GM12892 (cell line): ENCODE data around the gene FAM50B.

Experiments
- DNase-seq: peaks from one replicate; pipeline ENCODE4 v3.0.0; 2011; ENCODE audit not compliant: insufficient read length
- FAIRE-seq: peaks from 2 replicates; lab custom pipeline; 2011; peaks lifted over from hg19 to GRCh38; lab: Jason Lieb, UNC
- POLR2A ChIP-seq: IDR thresholded peaks from 2 replicates; pipeline ENCODE4 v1.6.1; 2011; ENCODE audit warnings: low read depth, low read length, control low read depth
- POLR2AphosphoS5 ChIP-seq: IDR thresholded peaks from 2 replicates; pipeline ENCODE4 v1.6.1; 2011; ENCODE audit warnings: low read depth, low read length, control low read depth
- TAF1 ChIP-seq: IDR thresholded peaks from 2 replicates; pipeline ENCODE4 v1.6.1; 2011; ENCODE audit warnings: low read depth, mild to moderate bottlenecking, control low read depth, low read length, borderline replicate concordance

The FAM50B gene

DNA sequence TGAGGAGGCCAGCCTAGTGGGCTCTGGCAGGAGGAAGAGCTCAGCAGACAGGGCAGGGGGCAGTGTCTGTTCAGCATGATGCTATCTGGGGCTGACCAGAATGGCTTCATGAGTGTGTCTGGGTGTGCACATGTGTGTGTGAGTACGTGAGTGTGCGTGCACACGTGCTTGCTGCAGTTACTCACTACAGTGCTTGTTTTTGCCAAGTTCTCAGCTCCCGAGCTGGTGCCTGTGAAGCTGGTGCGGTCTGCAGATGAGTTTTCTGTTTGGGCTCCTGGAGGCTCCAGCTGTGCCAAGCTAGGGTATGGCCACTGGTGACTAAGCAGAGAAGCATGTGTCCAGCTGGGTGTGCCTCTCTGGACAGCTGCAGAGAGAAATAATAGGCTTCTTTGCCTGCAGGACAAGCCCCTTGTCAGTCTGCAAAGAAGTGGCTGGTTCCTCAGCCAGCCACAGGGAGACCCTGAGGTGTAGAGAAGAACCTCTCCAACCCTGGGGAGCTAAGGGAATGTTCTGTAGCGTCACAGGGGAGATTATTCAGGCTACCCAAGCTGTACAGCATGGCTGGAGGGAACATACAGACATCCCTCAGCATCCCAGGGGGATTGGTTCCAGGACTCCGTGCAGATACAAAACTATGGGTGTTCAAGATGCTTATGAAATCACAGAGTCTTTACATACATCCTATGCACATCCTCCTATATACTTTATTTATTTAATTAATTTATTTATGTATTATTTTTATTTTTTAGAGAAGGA, 40.2 kb upstream of the FAM50B start:
- no peak for TF ChIP-seq POLR2AphosphoS5
- no peak for TF ChIP-seq TAF1
- TF ChIP-seq POLR2A, result no peak
- no peak for FAIRE-seq
- no peak for DNase-seq

DNA sequence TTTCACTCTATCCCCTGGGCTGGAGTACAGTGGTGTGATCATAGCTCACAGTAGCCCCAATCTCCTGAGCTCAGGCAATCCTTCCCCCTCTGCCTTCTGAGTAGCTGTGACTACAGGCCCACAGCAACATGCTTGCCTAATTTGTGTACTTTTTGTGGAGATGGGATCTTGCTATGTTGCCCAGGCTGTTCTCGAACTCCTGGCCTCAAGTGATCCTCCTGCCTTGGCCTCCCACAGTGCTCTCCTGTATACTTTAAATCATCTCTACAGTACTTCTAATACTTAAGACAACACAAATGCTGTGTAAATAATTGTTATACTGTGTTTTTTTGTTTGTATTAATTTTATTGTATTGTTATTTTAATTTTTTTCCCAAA, 39.7 kb upstream of the FAM50B start:
- no peak for FAIRE-seq
- DNase-seq, result no peak
- TF ChIP-seq TAF1 (no peak), POLR2A (no peak), POLR2AphosphoS5 (no peak)

DNA sequence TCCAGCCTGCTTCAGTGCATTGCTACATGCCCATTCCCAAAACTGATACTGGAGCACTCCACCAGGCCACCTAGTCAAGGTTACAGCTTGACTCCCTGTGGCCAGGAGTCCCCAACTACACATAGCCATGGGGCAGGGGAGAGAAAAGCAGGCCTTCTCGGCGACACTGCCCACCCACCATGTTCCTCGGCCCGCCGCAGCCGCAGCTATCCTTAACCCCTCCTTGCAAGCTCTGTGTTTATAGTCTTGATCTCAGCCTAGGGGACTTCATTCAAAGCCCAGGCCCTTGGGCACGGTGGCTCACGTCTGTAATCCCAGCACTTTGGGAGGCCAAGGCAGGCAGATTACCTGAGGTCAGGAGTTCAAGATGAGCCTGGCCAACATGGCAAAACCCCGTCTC, 39.2 kb upstream of the FAM50B start:
- FAIRE-seq (no peak), DNase-seq (no peak)
- TF ChIP-seq TAF1 (no peak), POLR2A (no peak), POLR2AphosphoS5 (no peak)

DNA sequence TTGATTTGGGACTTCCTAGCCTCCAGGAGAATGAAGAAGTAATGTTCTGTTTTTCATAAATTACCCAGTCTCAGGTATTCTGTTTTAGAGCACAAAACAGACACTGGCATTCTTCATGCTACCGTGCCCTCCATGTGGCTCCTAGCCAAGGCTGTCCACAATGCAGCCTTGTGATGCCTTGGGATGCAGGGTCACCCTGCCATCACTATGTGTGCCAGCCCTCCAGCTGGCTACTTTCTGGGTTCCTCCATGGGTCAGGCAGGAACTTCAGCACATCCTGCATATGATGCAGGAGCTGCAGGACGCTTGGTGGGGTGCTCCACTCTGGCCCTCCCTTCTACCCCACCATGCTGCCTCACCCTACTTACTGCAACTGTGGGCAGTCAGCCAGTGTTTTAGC, 38.0 kb upstream of the FAM50B start:
- no peak for TF ChIP-seq TAF1
- no peak for FAIRE-seq
- no peak for DNase-seq

DNA sequence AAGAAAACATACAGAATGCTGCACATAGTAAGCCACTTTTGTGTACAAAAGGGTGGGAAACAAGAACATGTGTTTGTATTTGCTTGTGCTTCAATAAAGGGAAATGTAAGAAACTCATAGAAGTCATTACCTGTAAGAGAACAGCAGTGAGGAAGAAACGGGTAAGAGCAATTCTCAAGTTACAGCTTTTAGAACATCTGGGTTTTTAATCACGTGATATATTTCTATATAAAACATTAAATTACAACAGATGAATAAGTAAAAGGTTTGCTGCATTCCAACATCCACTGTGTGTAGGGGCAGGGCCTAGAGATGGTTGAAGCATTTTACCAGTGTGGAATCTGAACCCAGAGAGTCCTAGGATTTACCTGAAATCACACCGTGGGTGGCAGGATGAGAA, 36.6 kb upstream of the FAM50B start:
- FAIRE-seq (no peak), DNase-seq (no peak)
- no peak for TF ChIP-seq POLR2AphosphoS5

DNA sequence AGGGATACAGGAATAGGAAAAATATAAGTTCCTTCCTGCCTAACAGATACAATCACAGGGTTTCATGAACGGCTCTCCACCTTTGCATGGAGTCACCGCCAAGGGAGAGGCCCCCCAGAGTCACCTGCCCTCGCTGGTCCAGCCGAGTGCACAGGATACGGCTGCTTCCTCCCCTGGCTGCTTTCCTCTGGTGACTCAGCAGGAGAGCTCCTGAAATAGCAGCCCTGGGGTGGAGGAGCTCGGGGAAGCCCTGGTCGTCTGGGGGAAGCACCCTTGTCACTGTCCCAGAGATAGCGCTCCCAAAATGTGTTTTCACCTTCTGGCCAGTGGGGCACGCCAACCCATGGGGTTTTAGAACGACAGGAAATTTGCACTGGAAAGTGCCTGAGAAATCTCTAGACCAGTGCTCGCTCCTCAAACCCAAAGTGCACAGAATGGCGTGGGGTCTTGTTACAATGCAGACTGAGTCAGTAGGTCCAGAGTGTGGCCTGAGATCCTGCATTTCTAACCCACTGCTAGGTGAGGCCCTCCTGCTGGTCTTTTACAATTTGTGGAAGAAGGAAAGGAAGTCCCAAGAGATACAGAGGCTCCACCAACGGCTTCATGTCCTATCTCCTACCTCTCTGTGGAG, 35.9 kb upstream of the FAM50B start:
- peak; percentile 39 for DNase-seq
- no peak for TF ChIP-seq POLR2A
- no peak for TF ChIP-seq TAF1
- TF ChIP-seq POLR2AphosphoS5, result no peak
- FAIRE-seq, result no peak

DNA sequence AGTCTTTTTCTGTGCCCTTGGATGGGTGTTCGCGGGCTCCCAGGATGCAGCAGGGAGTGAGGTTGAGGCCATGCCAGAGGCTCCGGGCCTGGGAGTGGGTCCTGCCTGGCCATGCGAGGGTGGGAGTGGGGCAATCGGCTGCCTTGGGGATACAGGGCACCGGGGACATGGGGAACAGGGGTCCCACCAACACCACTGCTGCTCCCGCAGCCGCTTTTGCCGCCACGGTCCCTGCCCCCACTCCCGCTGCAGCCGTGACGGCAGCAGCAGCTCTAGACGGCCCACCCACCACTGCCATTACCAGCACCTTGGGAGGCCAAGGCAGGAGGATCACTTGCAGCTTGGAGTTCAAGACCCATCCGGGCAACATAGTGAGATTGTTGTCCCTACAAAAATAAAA, 35.3 kb upstream of the FAM50B start:
- DNase-seq, result no peak
- no peak for FAIRE-seq
- no peak for TF ChIP-seq POLR2AphosphoS5
- no peak for TF ChIP-seq TAF1
- no peak for TF ChIP-seq POLR2A

DNA sequence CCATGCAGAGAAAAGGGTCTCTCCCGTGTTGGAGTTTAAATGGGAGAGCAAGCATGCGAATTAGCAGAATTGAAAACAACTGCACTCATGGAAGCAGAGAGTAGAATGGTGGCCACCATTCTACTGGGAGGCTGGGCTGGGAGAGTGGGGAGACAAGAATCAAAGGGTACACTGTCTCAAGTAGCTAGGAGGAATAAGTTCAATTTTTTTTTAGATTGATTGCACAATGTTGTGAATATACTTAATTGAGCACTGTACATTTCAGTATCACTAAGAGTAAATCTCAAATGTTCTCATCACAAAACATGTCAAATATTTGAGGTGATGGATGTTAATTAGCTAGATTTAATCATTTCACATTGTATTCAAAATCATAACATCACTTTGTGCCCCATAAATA, 34.6 kb upstream of the FAM50B start:
- TF ChIP-seq TAF1, result no peak
- TF ChIP-seq POLR2AphosphoS5, result no peak
- TF ChIP-seq POLR2A, result no peak
- DNase-seq (no peak), FAIRE-seq (no peak)

DNA sequence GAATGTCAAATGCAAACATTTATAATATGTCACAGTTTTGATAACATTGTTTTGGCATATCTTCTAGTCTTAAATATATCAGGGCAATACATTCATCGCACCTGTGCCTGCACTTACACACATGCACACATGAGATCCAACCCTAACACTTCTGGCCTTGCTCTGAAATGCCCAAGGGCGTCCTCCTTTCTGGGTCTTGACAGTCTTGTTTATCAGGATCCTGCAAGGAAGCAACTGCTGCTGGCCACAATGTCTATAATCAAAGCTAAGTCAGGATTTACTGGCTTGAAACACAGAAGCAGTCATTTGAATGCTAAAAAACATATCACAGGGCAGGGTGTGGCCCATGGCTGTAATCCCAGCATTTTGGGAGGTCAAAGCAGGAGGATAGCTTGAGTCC, 32.9 kb upstream of the FAM50B start:
- no peak for TF ChIP-seq POLR2AphosphoS5
- TF ChIP-seq POLR2A, result no peak
- no peak for TF ChIP-seq TAF1
- FAIRE-seq, result no peak
- DNase-seq, result no peak

DNA sequence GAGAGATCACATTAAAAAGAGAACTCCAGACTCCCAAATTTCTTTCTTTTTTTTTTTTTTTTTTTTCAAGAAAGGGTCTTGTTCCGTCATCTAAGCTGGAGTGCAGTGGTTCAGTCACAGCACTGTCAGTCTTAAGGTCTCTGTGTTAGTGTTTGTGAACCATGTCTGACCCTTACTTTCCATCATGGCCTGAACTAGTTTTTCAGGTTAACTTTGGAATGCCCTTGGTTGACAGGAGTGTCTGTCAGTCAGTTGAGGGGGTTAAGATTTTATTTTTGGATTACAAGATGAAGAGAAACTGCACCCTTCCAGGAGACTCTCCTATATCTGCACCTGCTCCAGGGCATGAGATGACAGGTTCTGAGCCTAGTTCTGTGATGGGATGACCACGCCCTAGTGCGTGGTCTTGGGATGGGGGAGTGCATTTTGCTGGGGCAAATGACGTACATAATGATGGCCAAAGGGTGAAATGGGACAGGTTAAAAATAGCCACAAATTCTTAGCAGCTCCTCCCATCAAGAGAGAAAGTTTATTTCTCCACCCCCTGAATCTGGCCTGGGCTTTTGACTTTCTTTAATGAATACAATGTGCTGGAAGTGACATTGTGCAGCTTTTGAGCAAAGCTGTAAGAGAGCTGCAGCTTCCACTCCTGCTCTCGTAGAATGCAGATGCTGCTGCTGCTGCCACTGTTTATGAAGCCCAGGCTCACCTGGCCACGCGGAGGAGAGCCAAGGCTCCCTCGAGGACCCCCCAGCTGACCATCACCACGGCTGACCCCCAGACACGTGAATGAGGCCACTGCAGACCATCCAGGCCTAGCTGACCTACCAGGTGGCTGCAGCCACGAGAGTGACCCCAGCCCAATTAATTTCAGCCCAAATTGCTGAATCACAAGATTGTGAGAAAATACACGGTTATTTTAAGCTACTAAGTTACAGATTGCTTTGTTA, 29.7 kb upstream of the FAM50B start:
- TF ChIP-seq TAF1 (no peak), POLR2A (no peak), POLR2AphosphoS5 (no peak)
- no peak for DNase-seq
- no peak for FAIRE-seq

DNA sequence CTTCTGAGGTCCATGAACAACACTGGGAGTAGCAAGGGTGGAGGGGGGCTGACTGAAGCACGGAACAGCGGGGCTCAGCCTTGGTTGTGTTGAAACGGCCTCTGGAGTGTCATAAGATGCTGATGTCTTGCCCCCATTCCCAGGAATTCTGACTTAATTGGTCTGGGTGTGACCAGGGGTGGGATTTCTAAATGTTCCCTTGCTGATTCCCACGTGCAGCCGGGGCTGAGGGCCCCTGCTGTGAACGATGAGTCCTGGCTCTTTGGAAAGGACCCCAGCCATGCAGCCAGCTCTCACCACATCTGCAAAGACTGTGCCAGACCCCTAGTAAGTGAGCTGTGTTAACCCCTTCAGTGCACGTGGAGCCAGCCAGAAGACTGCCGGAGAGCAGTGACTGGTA, 28.6 kb upstream of the FAM50B start:
- no peak for TF ChIP-seq POLR2A
- no peak for TF ChIP-seq POLR2AphosphoS5
- no peak for TF ChIP-seq TAF1
- FAIRE-seq, result no peak
- DNase-seq, result no peak
